Type B pancreatic cell (in vitro differentiated cells): ENCODE measurements around the gene OLAH. TPM values are rescaled to one million over a fixed set of nuclear protein-coding genes. Genes with fewer than 3 reads are reported as not detected.
A peak's percentile ranks its signal among the peaks of the same experiment; 100 is the strongest.

Experiments
- DNase-seq: peaks from one replicate; pipeline ENCODE4 v3.0.0; 2021; ENCODE audit warnings: mixed read lengths; ENCODE audit not compliant: unreplicated experiment; ENCODE audit errors: extremely low spot score
- H3K27ac Mint-ChIP-seq: 2 replicates; pipeline ENCODE4 v1.8.0; 2021; ENCODE audit warnings: mild to moderate bottlenecking, mixed read lengths
- H3K27me3 Mint-ChIP-seq: 2 replicates; pipeline ENCODE4 v1.8.0; 2021; ENCODE audit warnings: mixed read lengths
- H3K36me3 Mint-ChIP-seq: 2 replicates; pipeline ENCODE4 v1.8.0; 2021; ENCODE audit warnings: mixed read lengths
- H3K4me1 Mint-ChIP-seq: one replicate; pipeline ENCODE4 v1.8.0; 2021; ENCODE audit warnings: mixed read lengths; ENCODE audit not compliant: unreplicated experiment
- H3K4me3 Mint-ChIP-seq: 2 replicates; pipeline ENCODE4 v1.8.0; 2021; ENCODE audit warnings: mild to moderate bottlenecking, mixed read lengths
- H3K9me3 Mint-ChIP-seq: 2 replicates; pipeline ENCODE4 v1.8.0; 2021; ENCODE audit warnings: mixed read lengths
- total RNA-seq: library from RNA; stranded (reverse); gene quantifications from 2 replicates; pipeline ENCODE4 v1.2.1, GENCODE V29; 2021; ENCODE audit warnings: low replicate concordance
- TF ChIP-seq, protein P1 (sequence below): fragments of 200-600 bp; sonication (generic); conservative IDR thresholded peaks from 2 replicates; pipeline ENCODE4 v1.5.0; 2021; ENCODE audit warnings: antibody characterized with exemption, mild to moderate bottlenecking

The OLAH gene
- total RNA-seq, 1 donor from 2014 or later, result not detected

DNA sequence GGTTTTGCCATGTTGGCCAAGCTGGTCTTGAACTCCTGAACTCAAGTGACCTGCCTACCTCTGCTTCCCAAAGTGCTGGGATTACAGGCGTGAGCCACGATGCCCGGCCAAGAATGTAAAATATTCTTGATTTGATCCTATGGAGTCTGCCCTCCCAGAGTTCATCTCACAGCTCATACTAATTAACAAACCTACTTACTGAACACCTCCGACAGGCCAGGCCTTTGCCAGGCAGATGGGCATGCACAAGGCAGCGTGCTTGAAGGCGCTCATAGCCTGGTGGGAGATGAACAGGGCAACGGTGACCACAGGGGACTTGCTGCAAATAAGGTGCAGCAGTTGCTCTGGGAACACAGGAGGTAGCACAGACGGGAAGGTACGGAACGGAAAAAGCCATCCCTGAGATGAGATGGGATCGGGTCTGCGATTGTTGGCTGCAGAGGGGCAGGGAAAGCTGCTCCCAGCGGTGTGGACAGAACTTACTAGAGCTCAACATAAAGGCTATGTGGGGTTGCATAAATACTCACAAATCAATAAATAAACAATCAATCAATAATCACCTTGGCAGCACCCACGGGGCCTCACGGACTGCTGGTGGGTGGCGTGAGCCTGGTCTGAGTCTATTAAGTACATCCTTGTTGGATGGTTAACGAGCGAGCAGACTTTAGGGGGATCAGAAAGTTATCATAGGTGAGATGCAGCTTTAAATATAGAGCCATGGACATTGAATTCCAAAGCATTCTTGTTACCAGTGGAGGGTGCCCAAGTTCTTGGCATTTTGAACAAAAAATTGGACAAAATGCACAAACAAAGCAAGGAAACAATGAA is 40.1 kb downstream of the OLAH start:
- H3K4me3 Mint-ChIP-seq, result no peak overlapping the region
- no peaks in the 10 kb centered on the region for H3K27me3 Mint-ChIP-seq
- peaks cover 5% of the 10 kb centered on the region for H3K4me1 Mint-ChIP-seq
- H3K27ac Mint-ChIP-seq, result no peak overlapping the region
- TF ChIP-seq, protein P1, sequence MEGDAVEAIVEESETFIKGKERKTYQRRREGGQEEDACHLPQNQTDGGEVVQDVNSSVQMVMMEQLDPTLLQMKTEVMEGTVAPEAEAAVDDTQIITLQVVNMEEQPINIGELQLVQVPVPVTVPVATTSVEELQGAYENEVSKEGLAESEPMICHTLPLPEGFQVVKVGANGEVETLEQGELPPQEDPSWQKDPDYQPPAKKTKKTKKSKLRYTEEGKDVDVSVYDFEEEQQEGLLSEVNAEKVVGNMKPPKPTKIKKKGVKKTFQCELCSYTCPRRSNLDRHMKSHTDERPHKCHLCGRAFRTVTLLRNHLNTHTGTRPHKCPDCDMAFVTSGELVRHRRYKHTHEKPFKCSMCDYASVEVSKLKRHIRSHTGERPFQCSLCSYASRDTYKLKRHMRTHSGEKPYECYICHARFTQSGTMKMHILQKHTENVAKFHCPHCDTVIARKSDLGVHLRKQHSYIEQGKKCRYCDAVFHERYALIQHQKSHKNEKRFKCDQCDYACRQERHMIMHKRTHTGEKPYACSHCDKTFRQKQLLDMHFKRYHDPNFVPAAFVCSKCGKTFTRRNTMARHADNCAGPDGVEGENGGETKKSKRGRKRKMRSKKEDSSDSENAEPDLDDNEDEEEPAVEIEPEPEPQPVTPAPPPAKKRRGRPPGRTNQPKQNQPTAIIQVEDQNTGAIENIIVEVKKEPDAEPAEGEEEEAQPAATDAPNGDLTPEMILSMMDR, result no peak
- no peaks in the 10 kb centered on the region for H3K36me3 Mint-ChIP-seq
- no peaks in the 10 kb centered on the region for H3K9me3 Mint-ChIP-seq
- DNase-seq, result peak; percentile 44

DNA sequence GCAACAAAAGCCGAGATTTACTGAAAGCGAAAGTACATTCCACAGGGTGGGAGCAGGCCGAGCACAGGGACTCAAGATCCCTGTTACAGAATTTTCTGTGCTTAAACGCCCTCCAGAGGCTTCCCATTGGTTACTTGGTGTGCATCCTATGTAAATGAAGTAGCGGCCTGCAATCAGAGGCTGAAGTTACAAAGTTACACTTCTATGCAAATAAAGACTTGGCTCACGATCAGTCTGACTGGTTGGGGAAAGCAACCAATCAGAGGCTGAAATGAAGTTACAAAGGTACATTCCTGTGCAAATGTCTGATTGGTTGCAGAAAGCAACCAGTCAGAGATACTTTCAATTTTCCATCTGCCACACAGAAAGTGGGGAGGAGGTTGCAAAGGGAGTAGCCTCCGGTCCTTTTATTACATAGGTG is 40.8 kb downstream of the OLAH start:
- no peaks in the 10 kb centered on the region for H3K27me3 Mint-ChIP-seq
- DNase-seq, result no peak
- TF ChIP-seq, protein P1, result no peak
- no peak overlapping the region for H3K27ac Mint-ChIP-seq
- no peaks in the 10 kb centered on the region for H3K9me3 Mint-ChIP-seq
- H3K4me1 Mint-ChIP-seq, result peaks cover 5% of the 10 kb centered on the region
- H3K36me3 Mint-ChIP-seq, result no peaks in the 10 kb centered on the region
- H3K4me3 Mint-ChIP-seq, result no peak overlapping the region

DNA sequence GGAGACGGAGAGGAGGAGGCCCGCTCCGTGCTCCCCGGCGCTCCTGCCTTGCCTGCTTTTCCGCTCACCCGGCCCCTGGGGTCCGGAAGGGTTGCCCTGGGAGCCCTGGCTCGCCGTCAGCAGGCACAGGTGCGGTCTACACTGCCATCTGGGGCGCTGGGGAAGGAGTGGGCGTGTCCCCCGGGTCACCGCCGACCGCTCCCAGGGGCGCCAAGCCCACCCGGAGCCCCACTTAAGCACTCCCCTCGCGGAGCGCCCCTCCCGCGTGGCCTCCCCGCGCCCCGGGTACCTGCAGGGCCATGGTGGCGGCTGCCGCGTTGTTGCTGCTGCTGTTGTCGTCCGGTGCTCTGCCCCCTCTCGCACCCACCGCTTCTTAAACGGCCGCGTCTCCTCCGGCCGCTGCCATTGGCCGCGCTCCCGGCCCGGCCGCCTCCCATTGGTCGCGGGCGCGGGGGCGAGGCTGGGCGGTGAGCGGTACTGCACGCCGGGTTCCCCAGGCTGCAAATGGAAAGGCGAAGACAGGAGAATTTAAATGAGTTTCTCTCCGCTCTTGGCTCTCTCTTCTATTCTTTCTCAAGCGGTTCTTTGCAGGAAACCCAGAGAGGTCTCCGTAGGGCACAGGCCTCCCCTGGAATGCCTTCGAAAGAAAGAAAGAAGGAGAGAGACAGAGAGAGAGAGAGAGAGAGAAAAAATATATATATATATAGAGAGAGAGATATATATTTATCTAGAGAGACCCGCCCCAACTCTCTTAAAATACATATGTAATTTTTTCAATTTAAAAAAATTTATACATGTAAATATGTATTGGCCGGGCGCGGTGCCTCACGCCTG is 44.9 kb downstream of the OLAH start, which contains the start of gene ACBD7:
Gene ACBD7 (minus strand): TSS at position 349 of the 834 bp plus-strand sequence. CDS start 48 bp downstream, at position 301.
- Mint-ChIP-seq H3K9me3 (no peaks in the 10 kb centered on the region), H3K4me1 (peaks cover 5% of the 10 kb centered on the region), H3K27ac (no peak within 1 kb of the TSS), H3K36me3 (no peaks in the 10 kb centered on the region), H3K4me3 (peak within 1 kb of the TSS; percentile 82), H3K27me3 (peaks cover 6% of the 10 kb centered on the region)
- peak; percentile 90 for DNase-seq
- TF ChIP-seq, protein P1, result peak; percentile 76

GRCh38 chr10:15091418-15091817 is 47.7 kb downstream of the OLAH start:
- no peaks in the 10 kb centered on the region for H3K36me3 Mint-ChIP-seq
- H3K27me3 Mint-ChIP-seq, result peaks cover 6% of the 10 kb centered on the region
- no peak overlapping the region for H3K27ac Mint-ChIP-seq
- H3K4me3 Mint-ChIP-seq, result no peak overlapping the region
- no peak for DNase-seq
- TF ChIP-seq, protein P1, result no peak
- peaks cover under 1% of the 10 kb centered on the region for H3K4me1 Mint-ChIP-seq
- no peaks in the 10 kb centered on the region for H3K9me3 Mint-ChIP-seq

DNA sequence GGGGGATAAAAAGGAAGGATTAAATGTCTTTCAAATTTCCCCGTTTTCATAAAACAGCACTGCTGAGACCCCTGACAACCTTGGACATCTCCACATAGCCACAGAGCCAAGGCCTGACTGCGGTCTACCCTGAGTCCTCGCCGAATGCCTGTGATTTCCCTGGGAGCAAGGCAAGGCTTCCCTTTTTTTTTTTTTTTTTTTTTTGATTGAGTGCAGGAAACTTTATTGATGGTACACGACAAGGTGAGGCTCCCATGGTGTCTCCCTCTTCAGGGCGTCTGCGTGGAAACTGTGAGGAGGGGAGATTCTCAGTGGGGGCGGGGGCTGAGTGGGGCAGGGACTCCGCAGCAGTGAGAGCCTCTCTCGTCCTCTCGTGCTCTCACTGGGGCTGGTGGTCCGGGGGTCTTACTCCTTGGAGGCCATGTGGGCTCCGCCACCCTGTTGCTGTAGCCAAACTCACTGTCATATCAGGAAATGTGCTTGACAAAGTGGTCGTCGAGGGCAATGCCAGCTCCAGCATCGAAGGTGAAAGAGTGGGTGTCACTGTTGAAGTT is 49.2 kb downstream of the OLAH start:
- DNase-seq, result peak; percentile 49
- TF ChIP-seq, protein P1, result no peak
- Mint-ChIP-seq H3K4me3 (no peak overlapping the region), H3K27me3 (peaks cover 6% of the 10 kb centered on the region), H3K4me1 (peaks cover 5% of the 10 kb centered on the region), H3K27ac (no peak overlapping the region), H3K36me3 (peaks cover 2% of the 10 kb centered on the region), H3K9me3 (no peaks in the 10 kb centered on the region)
